Measurements from ENCODE around the gene FOXO6. TPM values are rescaled to one million over a fixed set of nuclear protein-coding genes. Genes with fewer than 3 reads are reported as not detected.

FOXO6 gene
- total and polyA plus RNA-seq, 10 of the 15 experiments (the other 5 are each of a cell fraction or from before 2014, with no cell fraction given), result 0.37 TPM; not detected in 9

DNA sequence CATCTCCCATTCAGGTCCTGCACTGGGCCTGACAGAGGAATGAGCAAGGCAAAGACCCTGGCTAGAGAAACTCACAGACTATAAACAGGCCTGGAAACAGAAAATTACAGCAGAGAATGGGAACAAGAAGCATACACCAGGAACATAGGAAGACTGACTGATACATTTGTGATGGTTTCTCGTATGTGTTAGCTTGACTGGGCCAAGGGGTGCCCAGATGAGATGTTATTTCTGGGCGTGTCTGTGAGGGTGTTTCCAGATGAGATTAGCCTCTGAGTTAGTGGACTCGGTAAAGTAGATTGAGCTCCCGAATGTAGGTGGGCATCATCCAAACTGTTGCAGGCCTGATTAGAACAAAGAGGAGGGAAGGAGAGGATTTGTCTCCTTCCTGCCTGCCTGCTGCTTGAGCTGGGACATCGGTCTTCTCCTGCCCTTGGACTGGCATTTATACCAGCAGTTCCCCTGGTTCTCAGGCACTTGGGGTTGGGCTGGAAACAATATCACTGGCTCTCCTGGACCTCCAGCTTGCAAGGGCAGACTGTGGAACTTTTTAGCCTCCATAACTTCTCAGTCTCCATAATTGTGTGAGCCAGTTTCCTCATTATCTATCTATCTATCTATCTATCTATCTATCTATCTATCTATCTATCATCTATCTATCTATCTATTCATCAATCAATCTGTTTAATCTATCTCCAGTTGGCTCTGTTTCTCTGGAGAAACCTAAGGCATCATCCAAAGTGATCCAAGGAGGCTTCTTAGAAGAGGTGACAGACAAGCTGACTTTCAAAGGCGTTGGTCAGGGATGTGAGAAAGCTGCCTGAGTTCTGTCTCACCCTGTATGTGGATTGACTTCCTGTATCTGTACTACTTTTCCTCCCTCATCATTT is 9.7 kb upstream of the FOXO6 start:
- FAIRE-seq (no peak), DNase-seq (ENCODE audit: low read depth, low spot score) (no peak), ATAC-seq (no peak)
- POLR2A ChIA-PET, result interaction anchor here (0.5 to 1.0 kb wide), 3 partner anchors 10 to 1415 kb away, joined by 3 read pairs; no protein-coding TSS in a partner anchor
- RAD21 ChIA-PET (ENCODE audit: unreplicated experiment), result no interaction called here
- H4K20me1 ChIP-seq (ENCODE audit: control insufficient read depth, insufficient read depth), result no peaks in the 10 kb centered on the region
- in situ Hi-C loops (cut with MboI), result no loop called here
- no peak overlapping the region for H2AFZ ChIP-seq (ENCODE audit: control insufficient read depth, low read depth, low read length)
- no peaks in the 10 kb centered on the region for H3K36me3 ChIP-seq (ENCODE audit: control insufficient read depth in 2 of 2, insufficient read depth in 2 of 2, low read length in 1 of 2)
- peaks cover 10% of the 10 kb centered on the region; the same call in 1 of the 2 replicates for H3K4me1 ChIP-seq (ENCODE audit: control insufficient read depth, insufficient read depth, low read length)
- H3K79me2 ChIP-seq (ENCODE audit: control insufficient read depth, insufficient read depth, low read length), result no peaks in the 10 kb centered on the region
- SMC1A ChIA-PET (ENCODE audit: uncharacterized antibody, unreplicated experiment), result interaction anchor here (0.6 to 1.7 kb wide), 3 partner anchors 12 to 904 kb away, joined by 4 read pairs; no protein-coding TSS in a partner anchor
- H3K9me3 ChIP-seq (replicated peaks; ENCODE audit: control insufficient read depth, insufficient read depth, low read length), result no peaks in the 10 kb centered on the region; the same call in 2 of the 3 replicates
- no peak overlapping the region for H3K9ac ChIP-seq (ENCODE audit: control insufficient read depth, insufficient read depth, low read length)
- BruUV-seq (replicated peaks), result no TSS peak
- TF ChIP-seq, protein P1, sequence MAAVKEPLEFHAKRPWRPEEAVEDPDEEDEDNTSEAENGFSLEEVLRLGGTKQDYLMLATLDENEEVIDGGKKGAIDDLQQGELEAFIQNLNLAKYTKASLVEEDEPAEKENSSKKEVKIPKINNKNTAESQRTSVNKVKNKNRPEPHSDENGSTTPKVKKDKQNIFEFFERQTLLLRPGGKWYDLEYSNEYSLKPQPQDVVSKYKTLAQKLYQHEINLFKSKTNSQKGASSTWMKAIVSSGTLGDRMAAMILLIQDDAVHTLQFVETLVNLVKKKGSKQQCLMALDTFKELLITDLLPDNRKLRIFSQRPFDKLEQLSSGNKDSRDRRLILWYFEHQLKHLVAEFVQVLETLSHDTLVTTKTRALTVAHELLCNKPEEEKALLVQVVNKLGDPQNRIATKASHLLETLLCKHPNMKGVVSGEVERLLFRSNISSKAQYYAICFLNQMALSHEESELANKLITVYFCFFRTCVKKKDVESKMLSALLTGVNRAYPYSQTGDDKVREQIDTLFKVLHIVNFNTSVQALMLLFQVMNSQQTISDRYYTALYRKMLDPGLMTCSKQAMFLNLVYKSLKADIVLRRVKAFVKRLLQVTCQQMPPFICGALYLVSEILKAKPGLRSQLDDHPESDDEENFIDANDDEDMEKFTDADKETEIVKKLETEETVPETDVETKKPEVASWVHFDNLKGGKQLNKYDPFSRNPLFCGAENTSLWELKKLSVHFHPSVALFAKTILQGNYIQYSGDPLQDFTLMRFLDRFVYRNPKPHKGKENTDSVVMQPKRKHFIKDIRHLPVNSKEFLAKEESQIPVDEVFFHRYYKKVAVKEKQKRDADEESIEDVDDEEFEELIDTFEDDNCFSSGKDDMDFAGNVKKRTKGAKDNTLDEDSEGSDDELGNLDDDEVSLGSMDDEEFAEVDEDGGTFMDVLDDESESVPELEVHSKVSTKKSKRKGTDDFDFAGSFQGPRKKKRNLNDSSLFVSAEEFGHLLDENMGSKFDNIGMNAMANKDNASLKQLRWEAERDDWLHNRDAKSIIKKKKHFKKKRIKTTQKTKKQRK (IDR thresholded peaks at IDR 0.05; ENCODE audit: low read depth, low read length), result no peak
- TF ChIP-seq ZNF274 (IDR thresholded peaks at IDR 0.05; ENCODE audit: insufficient read depth, insufficient read length), result no peak
- no peak for TF ChIP-seq YY1 (IDR thresholded peaks at IDR 0.05; ENCODE audit: low read depth, low read length)
- TF ChIP-seq HDAC2 (IDR thresholded peaks at IDR 0.05), result no peak
- TF ChIP-seq, protein P2, sequence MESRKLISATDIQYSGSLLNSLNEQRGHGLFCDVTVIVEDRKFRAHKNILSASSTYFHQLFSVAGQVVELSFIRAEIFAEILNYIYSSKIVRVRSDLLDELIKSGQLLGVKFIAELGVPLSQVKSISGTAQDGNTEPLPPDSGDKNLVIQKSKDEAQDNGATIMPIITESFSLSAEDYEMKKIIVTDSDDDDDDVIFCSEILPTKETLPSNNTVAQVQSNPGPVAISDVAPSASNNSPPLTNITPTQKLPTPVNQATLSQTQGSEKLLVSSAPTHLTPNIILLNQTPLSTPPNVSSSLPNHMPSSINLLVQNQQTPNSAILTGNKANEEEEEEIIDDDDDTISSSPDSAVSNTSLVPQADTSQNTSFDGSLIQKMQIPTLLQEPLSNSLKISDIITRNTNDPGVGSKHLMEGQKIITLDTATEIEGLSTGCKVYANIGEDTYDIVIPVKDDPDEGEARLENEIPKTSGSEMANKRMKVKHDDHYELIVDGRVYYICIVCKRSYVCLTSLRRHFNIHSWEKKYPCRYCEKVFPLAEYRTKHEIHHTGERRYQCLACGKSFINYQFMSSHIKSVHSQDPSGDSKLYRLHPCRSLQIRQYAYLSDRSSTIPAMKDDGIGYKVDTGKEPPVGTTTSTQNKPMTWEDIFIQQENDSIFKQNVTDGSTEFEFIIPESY (IDR thresholded peaks at IDR 0.05), result no peak
- no peak for TF ChIP-seq CBX3 (IDR thresholded peaks at IDR 0.05; ENCODE audit: borderline replicate concordance, low read depth)
- TF ChIP-seq ETV6 (conservative IDR thresholded peaks at IDR 0.05 in 1 of 2, IDR thresholded peaks at IDR 0.05 in 1 of 2; ENCODE audit: borderline replicate concordance in 1 of 2, low read depth in 1 of 2), result no peak
- no peak for TF ChIP-seq SREBF1 (IDR thresholded peaks at IDR 0.05; ENCODE audit: low read length)
- TF ChIP-seq NR2C1 (IDR thresholded peaks at IDR 0.05), result no peak
- no peak for TF ChIP-seq ATF7 (IDR thresholded peaks at IDR 0.05; ENCODE audit: low read depth)
- no peak for TF ChIP-seq ZZZ3 (IDR thresholded peaks at IDR 0.05; ENCODE audit: control insufficient read depth, insufficient read length, low read depth)
- no peak for TF ChIP-seq FOS (IDR thresholded peaks at IDR 0.05; ENCODE audit: borderline replicate concordance, extremely low read depth, insufficient read length)
- TF ChIP-seq ZBED1 (IDR thresholded peaks at IDR 0.05; ENCODE audit: borderline replicate concordance), result no peak
- TF ChIP-seq, protein P3, sequence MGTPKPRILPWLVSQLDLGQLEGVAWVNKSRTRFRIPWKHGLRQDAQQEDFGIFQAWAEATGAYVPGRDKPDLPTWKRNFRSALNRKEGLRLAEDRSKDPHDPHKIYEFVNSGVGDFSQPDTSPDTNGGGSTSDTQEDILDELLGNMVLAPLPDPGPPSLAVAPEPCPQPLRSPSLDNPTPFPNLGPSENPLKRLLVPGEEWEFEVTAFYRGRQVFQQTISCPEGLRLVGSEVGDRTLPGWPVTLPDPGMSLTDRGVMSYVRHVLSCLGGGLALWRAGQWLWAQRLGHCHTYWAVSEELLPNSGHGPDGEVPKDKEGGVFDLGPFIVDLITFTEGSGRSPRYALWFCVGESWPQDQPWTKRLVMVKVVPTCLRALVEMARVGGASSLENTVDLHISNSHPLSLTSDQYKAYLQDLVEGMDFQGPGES (IDR thresholded peaks at IDR 0.05), result no peak
- no peak for TF ChIP-seq SIX5 (IDR thresholded peaks at IDR 0.05; ENCODE audit: low read depth, low read length, severe bottlenecking)
- no peak for TF ChIP-seq EGR1 (IDR thresholded peaks at IDR 0.05; ENCODE audit: borderline replicate concordance in 1 of 2, low read depth in 2 of 2, low read length in 2 of 2)
- no peak for TF ChIP-seq MEF2A (IDR thresholded peaks at IDR 0.05; ENCODE audit: insufficient read depth, low read depth, low read length)
- CTCF ChIA-PET, result interaction anchor here (0.7 to 1.1 kb wide), 2 partner anchors 29 to 66 kb away, joined by 3 to 5 read pairs; no protein-coding TSS in a partner anchor
- no peak overlapping the region for H3K4me3 ChIP-seq
- no peak overlapping the region for H3K4me2 ChIP-seq (ENCODE audit: control insufficient read depth, insufficient read depth)
- H3K27ac ChIP-seq (ENCODE audit: control insufficient read depth, insufficient read depth), result no peak overlapping the region
- intact Hi-C loops (cut with micrococcal nuclease; ENCODE audit: unreplicated experiment), result no loop called here
- H3K27me3 ChIP-seq (replicated peaks in 1 of 2; ENCODE audit: control insufficient read depth in 2 of 2, insufficient read depth in 2 of 2, low read length in 1 of 2), result no peaks in the 10 kb centered on the region
- 42% methylated on average over 6 of the region's 6 CpGs for WGBS (ENCODE audit: insufficient coverage, insufficient replicate concordance, low lambda C conversion rate, missing lambda C conversion rate)
